SH-SY5Y (cell line): ENCODE results near the gene OTOS.

Experiments
- GATA2 ChIP-seq: IDR thresholded peaks from 2 replicates; pipeline ENCODE4 v1.6.1; 2011; ENCODE audit warnings: mild to moderate bottlenecking, low read depth, low read length
- GATA3 ChIP-seq: IDR thresholded peaks from 2 replicates; pipeline ENCODE4 v1.6.1; 2011; ENCODE audit warnings: low read depth, mild to moderate bottlenecking, low read length, moderate library complexity

- TF ChIP-seq GATA2 (no peak), GATA3 (no peak)
Observed at GRCh38 chr2:240169486-240170353, 29.3 kb upstream of the OTOS start.
